ENCODE data around the gene BRD7.
A peak's percentile ranks its signal among the peaks of the same experiment; 100 is the strongest.

The BRD7 gene

DNA sequence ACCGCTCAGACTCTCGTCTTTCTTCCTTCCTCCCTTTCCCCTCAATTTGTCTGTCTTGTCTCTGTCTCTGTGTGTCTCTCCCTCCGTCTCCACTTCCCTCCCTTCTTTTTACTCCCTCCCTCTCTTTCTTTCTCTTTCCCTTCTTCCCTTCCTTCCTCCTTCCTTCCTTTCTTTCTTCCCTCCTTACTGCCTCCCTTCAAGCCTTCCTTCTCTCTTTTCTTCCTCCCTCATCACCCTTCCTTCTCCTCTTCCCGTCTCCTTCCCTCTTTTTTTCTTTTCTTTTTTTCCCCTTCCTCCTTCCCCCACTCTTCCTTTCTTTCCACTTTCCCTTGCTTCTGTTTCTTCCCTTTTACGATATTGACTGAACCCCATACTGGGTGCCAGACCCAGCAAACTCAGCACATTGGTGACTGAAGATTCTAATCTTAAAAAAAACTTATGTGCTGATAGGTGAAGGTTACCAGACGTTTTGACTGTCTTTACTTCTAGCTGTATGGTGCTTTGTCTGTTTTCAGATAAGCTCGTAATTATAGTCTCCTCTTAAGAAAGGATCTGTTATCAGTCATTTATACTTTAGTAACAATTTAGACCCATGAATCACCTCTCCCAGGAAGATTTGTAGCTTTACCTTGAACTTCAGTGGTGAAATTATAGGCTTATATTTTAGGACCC lies 481 bp upstream of the BRD7 start:
- peak overlapping the region; percentile 31 for H3K9ac ChIP-seq (ENCODE audit: low read length)
- H3K27me3 ChIP-seq (ENCODE audit: control insufficient read depth, insufficient read depth, low read length), result no peaks in the 10 kb centered on the region
- H3K36me3 ChIP-seq (ENCODE audit: control insufficient read depth, low read depth, low read length), result peaks cover 29% of the 10 kb centered on the region
- H3K27ac ChIP-seq (ENCODE audit: low read length), result no peak overlapping the region
- peak overlapping the region; percentile 50 for H3K4me3 ChIP-seq (ENCODE audit: low read length)
- H3K4me1 ChIP-seq (ENCODE audit: control insufficient read depth, low read depth, low read length), result peaks cover 9% of the 10 kb centered on the region
- H3K9me3 ChIP-seq (ENCODE audit: control insufficient read depth, low read depth, low read length), result no peaks in the 10 kb centered on the region

DNA sequence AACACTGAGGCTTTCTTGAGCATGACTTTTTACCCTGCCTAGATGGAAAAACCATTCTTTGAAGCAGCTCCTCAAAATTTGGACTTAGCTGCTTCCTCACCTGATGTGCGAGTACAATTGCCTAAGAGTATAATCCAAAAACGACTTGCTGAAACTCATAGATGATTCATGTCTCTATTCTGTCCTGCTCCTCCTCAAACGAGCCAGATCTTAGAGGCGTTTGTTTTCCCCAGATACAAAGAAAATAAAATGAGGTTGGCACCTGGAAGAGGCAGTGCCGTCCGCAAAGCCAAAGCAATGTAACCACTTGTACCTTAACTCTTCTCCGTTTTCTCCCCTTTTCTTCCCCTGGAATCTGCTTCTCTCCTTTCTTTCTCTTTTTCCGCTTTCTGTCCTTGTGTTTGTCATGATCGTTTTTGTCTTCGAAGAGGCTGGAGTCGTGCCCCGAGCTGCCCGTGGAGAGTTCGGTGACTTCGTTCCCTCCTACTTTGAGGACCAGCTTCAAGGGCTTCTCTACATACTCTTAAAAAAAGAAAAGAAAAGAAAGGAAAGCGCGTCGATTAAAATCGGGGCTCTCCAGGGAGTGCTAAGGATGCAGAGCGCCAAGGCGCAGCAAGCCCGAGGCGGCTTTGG lies 895 bp downstream of the BRD7 start:
- Histone ChIP-seq H3K36me3 (ENCODE audit: control insufficient read depth, low read depth, low read length) (peaks cover 43% of the 10 kb centered on the region), H3K27me3 (ENCODE audit: control insufficient read depth, insufficient read depth, low read length) (no peaks in the 10 kb centered on the region), H3K27ac (ENCODE audit: low read length) (no peak overlapping the region), H3K4me1 (ENCODE audit: control insufficient read depth, low read depth, low read length) (peaks cover 9% of the 10 kb centered on the region), H3K9me3 (ENCODE audit: control insufficient read depth, low read depth, low read length) (no peaks in the 10 kb centered on the region), H3K4me3 (ENCODE audit: low read length) (peak overlapping the region; percentile 80), H3K9ac (ENCODE audit: low read length) (peak overlapping the region; percentile 80)

DNA sequence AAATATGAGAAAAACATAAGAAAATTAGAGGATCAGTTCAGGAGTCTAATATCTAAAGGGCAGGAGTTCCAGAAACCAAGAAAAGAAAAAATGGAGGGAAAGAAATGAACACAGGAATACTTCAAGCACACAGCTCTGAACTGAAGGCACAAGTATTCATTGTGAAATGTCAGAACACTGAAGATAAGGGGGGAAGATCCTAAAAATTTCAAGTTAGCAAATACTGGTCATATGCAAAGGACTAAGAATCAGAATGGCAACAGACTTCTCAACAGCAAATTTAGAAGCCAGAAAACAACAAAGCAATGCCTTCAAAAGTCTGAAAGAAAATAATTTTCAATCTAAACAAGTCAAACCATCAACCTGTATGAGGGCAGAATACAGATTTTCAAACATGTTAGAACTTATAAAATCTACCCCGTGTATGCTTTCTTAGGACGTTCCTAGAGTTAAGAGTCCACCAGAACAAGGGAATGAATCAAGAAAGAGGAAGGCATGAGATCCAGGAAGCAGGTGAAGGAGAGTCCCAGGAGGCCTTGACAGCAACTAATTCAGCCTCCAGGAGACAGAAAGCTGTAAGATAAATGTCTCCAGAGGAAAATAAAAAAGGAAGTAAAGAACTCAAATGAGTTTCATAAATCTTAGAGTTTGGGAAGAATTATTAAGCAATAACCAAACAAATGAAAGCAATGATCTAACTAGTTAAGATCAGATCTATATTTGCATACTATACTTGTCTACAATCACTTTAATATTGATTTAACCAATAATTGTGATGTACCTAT lies 2.8 kb downstream of the BRD7 start:
- no peaks in the 10 kb centered on the region for H3K27me3 ChIP-seq (ENCODE audit: control insufficient read depth, insufficient read depth, low read length)
- H3K4me3 ChIP-seq (ENCODE audit: low read length), result no peak overlapping the region
- no peak overlapping the region for H3K9ac ChIP-seq (ENCODE audit: low read length)
- no peaks in the 10 kb centered on the region for H3K9me3 ChIP-seq (ENCODE audit: control insufficient read depth, low read depth, low read length)
- H3K27ac ChIP-seq (ENCODE audit: low read length), result no peak overlapping the region
- peaks cover 59% of the 10 kb centered on the region for H3K36me3 ChIP-seq (ENCODE audit: control insufficient read depth, low read depth, low read length)
- H3K4me1 ChIP-seq (ENCODE audit: control insufficient read depth, low read depth, low read length), result peaks cover 9% of the 10 kb centered on the region

DNA sequence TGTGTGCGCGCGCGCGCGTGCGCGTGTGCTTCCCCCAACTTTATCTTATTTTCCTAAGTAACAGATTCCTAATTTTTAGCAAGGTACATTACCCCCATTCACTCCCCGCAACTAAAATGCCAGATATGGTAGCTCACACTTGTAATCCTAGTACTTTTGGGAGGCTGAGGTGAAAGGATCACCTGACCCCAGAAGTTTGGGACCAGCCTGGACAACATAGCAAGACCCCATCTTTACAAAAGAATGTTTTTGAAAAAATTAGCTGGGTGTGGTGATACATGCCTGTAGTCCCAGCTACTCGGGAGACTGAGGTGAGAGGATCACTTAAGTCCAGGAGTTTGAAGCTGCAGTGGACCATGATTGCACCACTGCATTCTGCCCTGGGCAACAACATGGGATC lies 5.1 kb downstream of the BRD7 start:
- peaks cover 71% of the 10 kb centered on the region for H3K36me3 ChIP-seq (ENCODE audit: control insufficient read depth, low read depth, low read length)

DNA sequence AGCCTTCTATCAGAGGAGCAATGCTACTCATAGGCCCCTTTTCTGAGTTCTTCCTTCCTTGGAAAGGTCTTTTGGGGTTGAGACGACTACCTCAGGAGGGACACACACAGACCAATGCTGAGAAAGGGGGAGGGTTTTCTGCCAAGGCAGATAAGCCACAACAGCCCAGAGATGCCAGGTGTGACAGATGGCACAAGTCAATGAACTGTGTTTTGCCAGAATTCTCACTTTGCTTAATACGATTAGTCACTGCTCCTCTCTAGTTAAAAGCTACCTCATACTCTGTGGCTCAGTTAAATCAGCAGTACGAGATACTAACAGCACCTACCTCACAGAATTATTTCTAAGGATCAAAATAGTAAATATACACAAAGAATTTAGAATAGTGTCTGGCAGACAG lies 8.0 kb downstream of the BRD7 start:
- H3K27me3 ChIP-seq (ENCODE audit: control insufficient read depth, insufficient read depth, low read length), result no peaks in the 10 kb centered on the region
- H3K27ac ChIP-seq (ENCODE audit: low read length), result no peak overlapping the region
- no peaks in the 10 kb centered on the region for H3K4me1 ChIP-seq (ENCODE audit: control insufficient read depth, low read depth, low read length)
- no peaks in the 10 kb centered on the region for H3K9me3 ChIP-seq (ENCODE audit: control insufficient read depth, low read depth, low read length)
- H3K36me3 ChIP-seq (ENCODE audit: control insufficient read depth, low read depth, low read length), result peaks cover 62% of the 10 kb centered on the region
- H3K4me3 ChIP-seq (ENCODE audit: low read length), result no peak overlapping the region
- no peak overlapping the region for H3K9ac ChIP-seq (ENCODE audit: low read length)

More for the DNA sequence above, 5.1 kb downstream of the BRD7 start:
- Histone ChIP-seq H3K9me3 (ENCODE audit: control insufficient read depth, low read depth, low read length) (no peaks in the 10 kb centered on the region), H3K4me1 (ENCODE audit: control insufficient read depth, low read depth, low read length) (peaks cover 5% of the 10 kb centered on the region), H3K9ac (ENCODE audit: low read length) (no peak overlapping the region), H3K27me3 (ENCODE audit: control insufficient read depth, insufficient read depth, low read length) (no peaks in the 10 kb centered on the region), H3K27ac (ENCODE audit: low read length) (no peak overlapping the region), H3K4me3 (ENCODE audit: low read length) (no peak overlapping the region)

DNA sequence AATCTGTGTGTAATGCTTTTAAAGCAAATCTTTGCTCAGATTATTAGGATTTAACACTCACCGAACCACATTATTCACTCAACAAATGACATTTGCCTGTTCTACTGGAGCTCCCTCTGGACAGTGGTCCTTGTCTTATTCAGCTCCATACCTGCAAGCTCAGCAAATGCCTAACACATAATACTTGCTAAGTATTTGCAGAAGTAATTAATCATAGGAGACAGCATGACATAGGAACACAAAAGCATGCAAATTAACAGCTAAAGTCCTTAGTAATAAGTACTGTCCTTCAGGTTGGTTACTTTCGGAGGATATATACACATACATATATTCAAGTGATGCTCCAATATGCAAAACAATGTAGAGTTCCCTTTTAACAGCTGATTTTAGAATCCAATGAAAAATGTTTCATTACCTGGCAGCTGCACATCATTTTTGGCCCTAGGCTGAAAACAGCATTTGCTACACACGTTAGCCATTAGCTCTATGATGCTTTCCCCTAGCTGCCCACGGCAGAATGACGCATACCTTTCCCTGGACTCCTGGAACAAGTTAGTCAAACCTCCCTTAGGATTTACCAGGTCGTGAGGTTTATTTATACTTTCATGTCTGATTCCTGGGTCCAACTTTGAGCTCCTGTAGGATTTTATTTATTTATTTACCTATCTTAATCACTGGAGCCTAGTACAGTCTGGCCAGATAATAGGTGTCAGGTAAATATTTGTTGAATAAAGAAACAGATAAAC lies 8.6 kb downstream of the BRD7 start:
- H3K9ac ChIP-seq (ENCODE audit: low read length), result no peak overlapping the region
- peaks cover 58% of the 10 kb centered on the region for H3K36me3 ChIP-seq (ENCODE audit: control insufficient read depth, low read depth, low read length)
- no peaks in the 10 kb centered on the region for H3K27me3 ChIP-seq (ENCODE audit: control insufficient read depth, insufficient read depth, low read length)
- H3K4me1 ChIP-seq (ENCODE audit: control insufficient read depth, low read depth, low read length), result no peaks in the 10 kb centered on the region
- H3K27ac ChIP-seq (ENCODE audit: low read length), result no peak overlapping the region
- H3K4me3 ChIP-seq (ENCODE audit: low read length), result no peak overlapping the region
- no peaks in the 10 kb centered on the region for H3K9me3 ChIP-seq (ENCODE audit: control insufficient read depth, low read depth, low read length)

DNA sequence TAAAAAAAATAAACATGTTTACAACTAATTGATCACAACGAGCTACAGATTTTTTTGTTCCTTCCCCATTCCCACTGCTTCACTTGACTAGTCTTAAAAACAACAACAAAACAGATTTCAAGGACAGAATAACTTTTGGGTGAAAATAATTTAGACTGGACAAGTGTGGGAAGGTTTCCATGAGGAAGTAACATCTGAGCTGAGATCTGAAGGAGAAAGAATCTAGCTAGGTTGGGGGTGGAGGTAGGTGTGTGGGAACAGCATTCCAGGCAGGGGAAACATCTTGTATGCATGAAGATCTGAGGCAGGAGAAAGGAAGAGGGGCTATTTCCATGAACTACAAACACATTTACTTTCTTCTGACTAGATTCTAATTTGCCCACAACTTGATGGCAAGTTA lies 9.2 kb downstream of the BRD7 start:
- no peak overlapping the region for H3K27ac ChIP-seq (ENCODE audit: low read length)
- H3K4me1 ChIP-seq (ENCODE audit: control insufficient read depth, low read depth, low read length), result no peaks in the 10 kb centered on the region
- H3K9me3 ChIP-seq (ENCODE audit: control insufficient read depth, low read depth, low read length), result no peaks in the 10 kb centered on the region
- H3K27me3 ChIP-seq (ENCODE audit: control insufficient read depth, insufficient read depth, low read length), result no peaks in the 10 kb centered on the region
- peaks cover 55% of the 10 kb centered on the region for H3K36me3 ChIP-seq (ENCODE audit: control insufficient read depth, low read depth, low read length)
- H3K9ac ChIP-seq (ENCODE audit: low read length), result no peak overlapping the region
- H3K4me3 ChIP-seq (ENCODE audit: low read length), result no peak overlapping the region

DNA sequence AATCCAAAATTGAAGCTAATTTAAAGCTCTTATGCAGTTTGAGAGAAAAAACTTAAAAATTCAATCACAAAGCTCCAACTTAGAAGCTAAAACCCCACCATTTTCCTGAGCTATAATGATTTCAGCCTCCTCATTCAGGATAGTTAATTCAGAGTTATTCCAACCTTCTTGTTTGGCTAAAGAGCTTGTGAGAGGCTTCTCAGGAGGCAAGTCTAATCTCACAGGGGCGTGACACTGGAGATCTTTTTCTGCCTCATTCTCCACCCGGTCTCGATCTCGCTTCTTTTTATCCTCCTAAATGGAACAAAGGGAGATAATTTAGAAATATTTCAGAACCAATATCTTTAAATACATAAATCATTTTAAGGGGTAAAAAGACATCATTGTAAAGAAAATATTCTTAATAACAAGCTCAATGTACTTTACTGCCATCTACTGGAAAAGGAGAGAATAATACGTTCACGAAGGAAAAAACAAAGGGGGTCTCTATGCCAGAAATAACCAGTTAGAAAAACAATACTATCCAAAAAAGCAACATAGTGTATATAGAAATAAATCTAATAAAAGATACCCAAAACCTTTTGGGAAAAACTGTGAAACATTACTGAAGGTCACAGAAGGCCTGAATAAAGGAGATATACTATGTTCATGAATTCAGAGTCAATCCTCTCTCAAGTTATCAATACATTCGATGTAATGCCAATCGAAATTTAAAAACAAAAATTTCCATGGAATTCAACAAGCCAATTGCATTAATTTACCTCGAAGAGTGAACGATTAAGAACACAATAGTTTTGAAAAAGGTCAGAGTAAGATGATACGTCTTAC lies 13.9 kb downstream of the BRD7 start:
- Histone ChIP-seq H3K9ac (ENCODE audit: low read length) (no peak overlapping the region), H3K9me3 (ENCODE audit: control insufficient read depth, low read depth, low read length) (no peaks in the 10 kb centered on the region), H3K4me3 (ENCODE audit: low read length) (no peak overlapping the region), H3K27me3 (ENCODE audit: control insufficient read depth, insufficient read depth, low read length) (no peaks in the 10 kb centered on the region), H3K27ac (ENCODE audit: low read length) (no peak overlapping the region), H3K4me1 (ENCODE audit: control insufficient read depth, low read depth, low read length) (no peaks in the 10 kb centered on the region), H3K36me3 (ENCODE audit: control insufficient read depth, low read depth, low read length) (peaks cover 54% of the 10 kb centered on the region)

DNA sequence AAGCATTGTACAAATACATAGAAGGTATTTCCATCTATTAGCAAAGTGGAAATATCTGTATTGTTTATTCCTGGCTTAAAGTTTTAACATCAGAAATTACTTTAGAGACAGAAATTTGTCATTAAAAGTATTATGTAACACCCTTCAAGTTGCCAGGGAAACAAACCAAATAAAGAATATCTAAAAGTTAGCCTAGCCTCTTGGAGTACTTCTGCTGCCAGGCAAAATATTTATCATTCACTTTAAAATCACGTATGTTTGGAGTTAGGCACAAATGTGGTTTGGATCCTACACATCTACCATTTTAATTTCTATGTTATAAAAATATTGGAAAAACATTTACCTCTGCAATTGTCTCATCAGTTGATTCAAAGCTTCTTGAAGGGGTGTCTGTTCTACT lies 14.7 kb downstream of the BRD7 start:
- Histone ChIP-seq H3K27ac (ENCODE audit: low read length) (no peak overlapping the region), H3K27me3 (ENCODE audit: control insufficient read depth, insufficient read depth, low read length) (no peaks in the 10 kb centered on the region), H3K4me1 (ENCODE audit: control insufficient read depth, low read depth, low read length) (no peaks in the 10 kb centered on the region), H3K9me3 (ENCODE audit: control insufficient read depth, low read depth, low read length) (no peaks in the 10 kb centered on the region), H3K36me3 (ENCODE audit: control insufficient read depth, low read depth, low read length) (peaks cover 60% of the 10 kb centered on the region), H3K4me3 (ENCODE audit: low read length) (no peak overlapping the region), H3K9ac (ENCODE audit: low read length) (no peak overlapping the region)

DNA sequence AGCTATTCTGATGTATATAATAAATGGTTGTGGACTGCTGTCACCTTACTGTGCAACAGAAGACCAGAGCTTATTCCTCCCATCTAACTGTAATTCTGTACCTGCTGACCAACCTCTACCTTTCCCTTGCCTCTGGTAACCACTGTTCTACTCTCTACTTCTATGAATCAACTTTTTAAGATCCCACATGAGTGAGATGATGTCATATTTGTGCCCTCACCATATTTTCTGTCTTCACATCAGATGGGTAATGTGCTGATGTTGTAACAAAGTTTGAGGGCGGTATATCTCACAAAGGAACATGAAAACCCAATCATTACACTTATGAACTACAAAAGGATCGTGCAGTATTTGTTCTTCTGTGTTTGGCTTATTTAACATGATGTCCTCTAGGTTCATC lies 16.8 kb downstream of the BRD7 start:
- H3K9ac ChIP-seq (ENCODE audit: low read length), result no peak overlapping the region
- H3K4me3 ChIP-seq (ENCODE audit: low read length), result no peak overlapping the region
- H3K36me3 ChIP-seq (ENCODE audit: control insufficient read depth, low read depth, low read length), result peaks cover 55% of the 10 kb centered on the region
- no peaks in the 10 kb centered on the region for H3K4me1 ChIP-seq (ENCODE audit: control insufficient read depth, low read depth, low read length)
- no peaks in the 10 kb centered on the region for H3K9me3 ChIP-seq (ENCODE audit: control insufficient read depth, low read depth, low read length)
- H3K27ac ChIP-seq (ENCODE audit: low read length), result no peak overlapping the region
- H3K27me3 ChIP-seq (ENCODE audit: control insufficient read depth, insufficient read depth, low read length), result no peaks in the 10 kb centered on the region

DNA sequence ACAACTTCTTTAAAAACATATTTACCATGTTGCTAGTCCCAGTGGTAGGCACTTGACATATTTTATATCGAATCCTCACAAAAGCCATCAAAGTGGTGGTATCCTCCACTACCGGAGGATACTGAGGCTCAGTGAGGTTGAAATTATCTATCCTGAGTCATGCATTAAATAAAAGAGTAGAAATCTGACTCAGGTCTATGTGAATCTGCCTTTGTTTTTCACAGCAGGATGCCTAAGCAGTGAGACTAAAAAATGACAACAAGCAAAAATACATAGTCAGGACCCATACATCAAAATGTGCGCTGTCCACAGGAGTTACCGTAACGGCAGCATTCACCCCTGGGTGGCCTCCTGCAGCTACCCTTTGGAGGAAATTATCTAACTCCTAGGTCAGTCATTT lies 17.7 kb downstream of the BRD7 start:
- no peaks in the 10 kb centered on the region for H3K9me3 ChIP-seq (ENCODE audit: control insufficient read depth, low read depth, low read length)
- peaks cover 53% of the 10 kb centered on the region for H3K36me3 ChIP-seq (ENCODE audit: control insufficient read depth, low read depth, low read length)
- H3K4me1 ChIP-seq (ENCODE audit: control insufficient read depth, low read depth, low read length), result no peaks in the 10 kb centered on the region
- H3K9ac ChIP-seq (ENCODE audit: low read length), result no peak overlapping the region
- H3K27ac ChIP-seq (ENCODE audit: low read length), result no peak overlapping the region
- no peaks in the 10 kb centered on the region for H3K27me3 ChIP-seq (ENCODE audit: control insufficient read depth, insufficient read depth, low read length)
- H3K4me3 ChIP-seq (ENCODE audit: low read length), result no peak overlapping the region

Measured in iPS-18a (cell line).